ENCODE measurements around the gene RNF4.

DNA sequence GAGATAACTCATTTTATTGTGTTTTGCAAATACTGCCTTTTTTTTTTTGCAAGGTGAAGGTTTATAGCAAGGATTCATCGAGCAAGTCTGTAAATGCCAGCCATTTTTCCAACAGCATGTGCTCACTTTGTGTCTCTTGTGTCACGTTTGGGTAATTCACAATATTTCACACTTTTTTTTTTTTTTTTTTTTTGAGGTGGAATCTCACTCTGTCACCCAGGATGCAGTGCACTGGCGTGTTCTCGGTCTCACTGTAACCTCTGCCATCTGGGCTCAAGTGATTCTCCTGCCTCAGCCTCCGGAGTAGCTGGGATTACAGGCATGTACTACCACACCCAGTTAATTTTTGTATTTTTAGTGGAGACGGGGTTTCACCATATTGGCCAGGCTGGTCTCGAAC is 1.9 kb downstream of the RNF4 start:
- TF ChIP-seq CTCF (IDR thresholded peaks at IDR 0.05) (no peak), POLR2A (IDR thresholded peaks at IDR 0.05) (no peak)

All from Peyer's patch (tissue), 4 donors.